HG03520 (cell line): ENCODE measurements around the gene PLA2G6.
A peak's percentile ranks its signal among the peaks of the same experiment; 100 is the strongest.

ENCODE experiments used
- ATAC-seq: cut with Tn5 transposase; IDR thresholded peaks from one replicate; pipeline ENCODE4 v1.9.1; 2021; ENCODE audit warnings: mild to moderate bottlenecking, moderate library complexity; ENCODE audit not compliant: unreplicated experiment

Gene PLA2G6

GRCh38 chr22:38214302-38215056 lies 32.8 kb upstream of the PLA2G6 start:
- ATAC-seq: no peak

- no peak for ATAC-seq
Observed at GRCh38 chr22:38213990-38214301, 32.3 kb upstream of the PLA2G6 start.

- no peak for ATAC-seq
Observed at GRCh38 chr22:38213319-38213989, 31.8 kb upstream of the PLA2G6 start.

- ATAC-seq: no peak
Observed at GRCh38 chr22:38212442-38212841, 30.8 kb upstream of the PLA2G6 start.

GRCh38 chr22:38211556-38211955 lies 29.9 kb upstream of the PLA2G6 start:
- no peak for ATAC-seq

GRCh38 chr22:38208551-38208968 lies 26.9 kb upstream of the PLA2G6 start:
- ATAC-seq: no peak

- no peak for ATAC-seq
Observed at GRCh38 chr22:38207898-38208432, 26.3 kb upstream of the PLA2G6 start.

GRCh38 chr22:38205261-38206128 lies 23.9 kb upstream of the PLA2G6 start:
- ATAC-seq: no peak

GRCh38 chr22:38204784-38205183 lies 23.2 kb upstream of the PLA2G6 start:
- no peak for ATAC-seq

GRCh38 chr22:38203855-38204514 lies 22.4 kb upstream of the PLA2G6 start:
- no peak for ATAC-seq

- ATAC-seq: no peak
Observed at GRCh38 chr22:38203090-38203810, 21.6 kb upstream of the PLA2G6 start.

GRCh38 chr22:38202437-38203089 lies 20.9 kb upstream of the PLA2G6 start:
- ATAC-seq: peak; percentile 13

GRCh38 chr22:38201711-38202436 lies 20.2 kb upstream of the PLA2G6 start, which contains the start of gene MAFF:
Gene MAFF (plus strand): TSS chr22:38201994. CDS start chr22:38213854, 11,860 bp downstream.
- ATAC-seq: peak; percentile 43

- no peak for ATAC-seq
Observed at GRCh38 chr22:38201371-38201710, 19.7 kb upstream of the PLA2G6 start.

- no peak for ATAC-seq
Observed at GRCh38 chr22:38199826-38200559, 18.4 kb upstream of the PLA2G6 start.

- no peak for ATAC-seq
Observed at GRCh38 chr22:38196791-38197419, 15.3 kb upstream of the PLA2G6 start.

- ATAC-seq: no peak
Observed at GRCh38 chr22:38193580-38193979, 11.9 kb upstream of the PLA2G6 start.

GRCh38 chr22:38192475-38192863 lies 10.8 kb upstream of the PLA2G6 start:
- ATAC-seq: no peak
